BLaER1 treated with 17β-estradiol and CSF1 and Interleukin-3, amounts not matched to agents 10 nM and 100 nM (cell line): Measurements from ENCODE around the gene TAF11L14.

Source experiments
- H3K27ac ChIP-seq, 11 experiments: shearing (Covaris generic); formaldehyde crosslinking; 2 replicates each; pipeline ENCODE4 v1.8.1; 2022
- H3K27me3 ChIP-seq, 11 experiments: shearing (Covaris generic); formaldehyde crosslinking; 2 replicates each; pipeline ENCODE4 v1.8.1; 2022
- H3K36me3 ChIP-seq, 11 experiments: shearing (Covaris generic); formaldehyde crosslinking; 2 replicates each; pipeline ENCODE4 v1.8.1; 2022
- H3K4me1 ChIP-seq, 10 experiments: shearing (Covaris generic); formaldehyde crosslinking; 2 replicates each; pipeline ENCODE4 v1.8.1; 2022
- H3K4me2 ChIP-seq, 11 experiments: shearing (Covaris generic); formaldehyde crosslinking; 2 replicates each; pipeline ENCODE4 v1.8.1; 2022
- H3K4me3 ChIP-seq, 10 experiments: shearing (Covaris generic); formaldehyde crosslinking; 2 replicates each; pipeline ENCODE4 v1.8.1; 2022
- H3K9ac ChIP-seq, 11 experiments: shearing (Covaris generic); formaldehyde crosslinking; 2 replicates each; pipeline ENCODE4 v1.8.1; 2022
- H3K9me3 ChIP-seq, 11 experiments: shearing (Covaris generic); formaldehyde crosslinking; replicated peaks in 1 of 11; 2 replicates each; pipeline ENCODE4 v1.8.1; 2022
- H4K20me1 ChIP-seq, 11 experiments: shearing (Covaris generic); formaldehyde crosslinking; 2 replicates each; pipeline ENCODE4 v1.8.1; 2022
- Cebpa-rat ChIP-seq, 11 experiments: shearing (Covaris generic); IDR thresholded peaks; 2 replicates each; pipeline ENCODE4 v1.8.1; 2022

Gene TAF11L14

DNA sequence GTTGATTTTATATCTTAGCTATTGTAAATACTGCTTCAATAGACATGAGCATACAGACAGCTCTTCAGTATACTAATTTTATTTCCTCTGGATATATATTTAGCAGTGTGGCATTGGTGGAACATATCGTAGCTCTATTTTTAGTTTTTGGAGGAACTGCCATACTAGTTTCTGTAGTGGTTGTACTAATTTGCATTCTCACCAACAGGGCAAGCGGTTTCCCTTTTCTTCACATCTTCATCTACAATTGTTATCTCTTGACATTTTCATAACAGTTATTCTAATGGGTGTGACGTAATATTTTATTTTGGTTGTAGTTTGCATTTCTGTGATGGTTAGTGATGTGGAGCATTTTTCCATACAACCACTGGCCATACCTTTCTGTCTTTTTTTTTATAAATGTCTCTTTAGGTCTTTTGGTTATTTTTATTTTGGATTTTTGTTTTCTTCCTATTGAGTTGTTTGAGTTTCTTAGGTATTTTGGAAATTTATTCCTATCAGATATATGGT is 32.5 kb downstream of the TAF11L14 start:
- Histone ChIP-seq H3K27ac (peak overlapping the region in 2 of 11 experiments; percentile 14 to 26; a peak in 3 of 22 replicates), H3K9ac (no peak overlapping the region), H3K4me3 (no peak overlapping the region), H4K20me1 (no peaks in the 10 kb centered on the region), H3K36me3 (no peaks in the 10 kb centered on the region), H3K9me3 (peaks cover 18 to 39% (median 24%) of the 10 kb centered on the region in 11 experiments), H3K27me3 (no peaks in the 10 kb centered on the region), H3K4me1 (peaks cover 18 to 37% (median 24%) of the 10 kb centered on the region in 10 experiments), H3K4me2 (peak overlapping the region in 10 of 11 experiments; percentile 4 to 63 (median 31); a peak in 13 of 22 replicates)
- TF ChIP-seq Cebpa-rat (IDR thresholded peaks at IDR 0.05), result no peak

- H3K27me3 ChIP-seq, result no peaks in the 10 kb centered on the region
- no peak overlapping the region for H3K27ac ChIP-seq
- H3K9me3 ChIP-seq, result peaks cover 20 to 39% (median 27%) of the 10 kb centered on the region in 11 experiments
- no peak overlapping the region for H3K4me3 ChIP-seq
- H3K36me3 ChIP-seq, result no peaks in the 10 kb centered on the region
- no peak for TF ChIP-seq Cebpa-rat (IDR thresholded peaks at IDR 0.05)
- H3K4me2 ChIP-seq, result no peak overlapping the region
- no peak overlapping the region for H3K9ac ChIP-seq
- H3K4me1 ChIP-seq, result peaks cover 16 to 26% (median 22%) of the 10 kb centered on the region in 10 experiments
- H4K20me1 ChIP-seq, result no peaks in the 10 kb centered on the region
These were observed 36.1 kb downstream of the TAF11L14 start for GRCh38 chr5:17670353-17670752.

GRCh38 chr5:17678751-17679324 is 44.6 kb downstream of the TAF11L14 start:
- Histone ChIP-seq H3K4me3 (no peak overlapping the region), H3K27me3 (no peaks in the 10 kb centered on the region), H3K36me3 (no peaks in the 10 kb centered on the region), H3K4me1 (no peaks in the 10 kb centered on the region), H4K20me1 (no peaks in the 10 kb centered on the region), H3K27ac (no peak overlapping the region), H3K9ac (no peak overlapping the region), H3K4me2 (no peak overlapping the region), H3K9me3 (no peaks in the 10 kb centered on the region)
- TF ChIP-seq Cebpa-rat (IDR thresholded peaks at IDR 0.05), result no peak

- H3K9me3 ChIP-seq, result no peaks in the 10 kb centered on the region
- H3K4me2 ChIP-seq, result no peak overlapping the region
- H3K27ac ChIP-seq, result no peak overlapping the region
- no peaks in the 10 kb centered on the region for H3K4me1 ChIP-seq
- no peaks in the 10 kb centered on the region for H3K36me3 ChIP-seq
- H4K20me1 ChIP-seq, result no peaks in the 10 kb centered on the region
- H3K27me3 ChIP-seq, result no peaks in the 10 kb centered on the region
- no peak overlapping the region for H3K4me3 ChIP-seq
- TF ChIP-seq Cebpa-rat (IDR thresholded peaks at IDR 0.05), result no peak
- H3K9ac ChIP-seq, result no peak overlapping the region
These were observed 45.4 kb downstream of the TAF11L14 start for GRCh38 chr5:17679597-17680203.

GRCh38 chr5:17680737-17681136 is 46.5 kb downstream of the TAF11L14 start:
- Histone ChIP-seq H3K4me3 (no peak overlapping the region), H3K4me1 (no peaks in the 10 kb centered on the region), H3K9me3 (no peaks in the 10 kb centered on the region), H3K36me3 (no peaks in the 10 kb centered on the region), H4K20me1 (no peaks in the 10 kb centered on the region), H3K4me2 (no peak overlapping the region), H3K9ac (no peak overlapping the region), H3K27ac (no peak overlapping the region), H3K27me3 (no peaks in the 10 kb centered on the region)
- no peak for TF ChIP-seq Cebpa-rat (IDR thresholded peaks at IDR 0.05)
